ENCODE measurements around the gene FAM24A. TPM values are rescaled to one million over a fixed set of nuclear protein-coding genes. Genes with fewer than 3 reads are reported as not detected.

Gene FAM24A
- total RNA-seq, 1 experiment from 2014 or later = not detected

DNA sequence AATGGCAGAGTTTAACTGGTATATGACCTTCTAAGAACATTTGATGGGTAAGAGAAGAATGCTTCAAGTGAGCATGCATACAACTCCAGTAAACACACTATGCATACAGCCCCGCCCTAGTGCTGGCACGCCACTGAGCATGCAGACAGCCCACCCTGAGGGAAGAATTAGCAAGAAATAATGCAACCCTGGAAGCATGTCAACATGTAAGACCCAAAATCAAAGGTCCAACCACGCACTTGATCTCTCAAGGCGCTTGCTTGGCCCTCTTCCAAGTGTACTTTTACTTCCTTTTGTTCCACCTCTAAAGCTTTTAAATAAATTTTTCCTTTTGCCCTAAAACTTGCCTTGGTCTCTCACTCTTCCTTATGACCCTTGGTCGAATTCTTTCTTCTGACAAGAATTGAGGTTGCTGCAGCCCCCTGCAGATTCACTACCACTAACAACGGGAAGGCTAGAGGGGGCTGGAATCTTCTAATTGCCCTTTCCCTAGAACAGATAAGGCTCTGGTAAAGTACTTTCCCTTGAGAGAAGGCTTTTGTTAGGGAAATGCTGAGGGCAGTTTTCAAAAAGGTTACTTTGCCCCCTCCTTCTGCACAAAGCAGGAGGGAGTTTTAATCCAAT lies 34.5 kb upstream of the FAM24A start:
- Histone ChIP-seq H3K9me2 (replicated peaks; ENCODE audit: low read length) (no peaks in the 10 kb centered on the region), H3K27me3 (ENCODE audit: low read length) (no peaks in the 10 kb centered on the region), H3K9me3 (ENCODE audit: low read length) (no peaks in the 10 kb centered on the region), H3K9ac (ENCODE audit: low read length) (no peak overlapping the region), H3K4me1 (ENCODE audit: insufficient read depth, low read length) (peaks cover 23% of the 10 kb centered on the region), H3K79me2 (ENCODE audit: low read length) (peaks cover 75% of the 10 kb centered on the region), H3K27ac (ENCODE audit: low read length) (no peak overlapping the region), H3K4me3 (ENCODE audit: low read length) (no peak overlapping the region), H4K20me1 (ENCODE audit: low read length) (no peaks in the 10 kb centered on the region), H3K36me3 (ENCODE audit: low read depth, low read length) (no peaks in the 10 kb centered on the region; the same call in 1 of the 2 replicates), H2AFZ (ENCODE audit: low read length) (no peak overlapping the region), H3K4me2 (ENCODE audit: low read length) (no peak overlapping the region), H3F3A (ENCODE audit: low read length, unreplicated experiment) (no peaks in the 10 kb centered on the region)
- BruUV-seq (replicated peaks) = no TSS peak
- no peak for ATAC-seq
- no peak for DNase-seq
- intact Hi-C loops (cut with micrococcal nuclease) = no loop called here
- CTCF ChIA-PET = no interaction called here
- TF ChIP-seq EZH2 (IDR thresholded peaks at IDR 0.05; ENCODE audit: low read length, unreplicated experiment) = no peak
- TF ChIP-seq EZH2phosphoT487 (IDR thresholded peaks at IDR 0.05; ENCODE audit: borderline replicate concordance, low read length) = no peak
- POLR2A ChIA-PET (ENCODE audit: unreplicated experiment) = no interaction called here

DNA sequence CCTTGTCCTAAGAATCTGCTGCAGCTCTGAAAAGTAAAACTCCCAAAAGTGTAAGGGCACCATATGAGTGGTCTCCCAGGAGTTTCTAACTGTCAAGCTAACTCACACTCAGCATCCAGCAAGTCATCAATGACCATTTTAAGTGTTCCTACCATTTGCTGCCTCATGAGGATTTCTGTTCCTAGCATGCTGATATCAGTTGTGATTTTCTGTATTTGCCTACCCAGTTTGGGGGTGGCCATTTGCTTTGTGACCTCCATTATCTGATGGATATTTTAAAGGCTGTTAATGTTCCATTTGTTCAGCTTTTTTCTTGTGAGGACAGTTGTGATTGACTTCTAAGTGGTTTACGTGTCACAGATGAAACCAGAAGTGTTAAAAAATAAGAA lies 33.9 kb upstream of the FAM24A start:
- POLR2A ChIA-PET (ENCODE audit: unreplicated experiment) = no interaction called here

DNA sequence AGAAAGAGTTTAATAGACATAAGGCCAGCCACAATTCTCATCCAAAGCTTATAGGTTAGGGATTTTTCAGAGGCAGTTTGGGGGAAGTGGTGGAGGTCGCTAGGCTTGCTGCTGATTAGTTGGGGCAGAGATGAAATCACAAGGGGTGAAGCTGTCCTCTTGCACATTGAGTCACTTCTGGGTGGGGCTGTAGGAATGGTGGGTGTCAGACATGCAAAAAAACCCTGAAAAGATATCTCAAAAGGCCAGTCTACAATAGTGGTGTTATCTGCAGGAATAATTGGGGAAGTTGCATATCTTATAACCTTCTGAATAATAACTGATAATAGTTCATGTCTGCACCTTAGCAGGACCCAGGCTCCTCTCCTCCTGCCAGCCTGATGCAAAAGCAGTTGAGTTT lies 33.1 kb upstream of the FAM24A start:
- Histone ChIP-seq H3F3A (ENCODE audit: low read length, unreplicated experiment) (no peaks in the 10 kb centered on the region), H3K27me3 (ENCODE audit: low read length) (no peaks in the 10 kb centered on the region), H3K36me3 (ENCODE audit: low read depth, low read length) (no peaks in the 10 kb centered on the region; the same call in 1 of the 2 replicates), H3K79me2 (ENCODE audit: low read length) (peaks cover 78% of the 10 kb centered on the region), H2AFZ (ENCODE audit: low read length) (no peak overlapping the region), H3K27ac (ENCODE audit: low read length) (no peak overlapping the region), H3K9ac (ENCODE audit: low read length) (no peak overlapping the region), H4K20me1 (ENCODE audit: low read length) (no peaks in the 10 kb centered on the region), H3K9me3 (ENCODE audit: low read length) (no peaks in the 10 kb centered on the region), H3K4me2 (ENCODE audit: low read length) (peak overlapping the region; percentile 84), H3K4me3 (ENCODE audit: low read length) (peak overlapping the region; percentile 76; the same call in 1 of the 2 replicates), H3K4me1 (ENCODE audit: insufficient read depth, low read length) (peaks cover 24% of the 10 kb centered on the region), H3K9me2 (replicated peaks; ENCODE audit: low read length) (no peaks in the 10 kb centered on the region)
- CTCF ChIA-PET = no interaction called here
- ATAC-seq (no peak), DNase-seq (no peak)
- intact Hi-C loops (cut with micrococcal nuclease) = no loop called here
- POLR2A ChIA-PET (ENCODE audit: unreplicated experiment) = no interaction called here
- TF ChIP-seq, protein P1, sequence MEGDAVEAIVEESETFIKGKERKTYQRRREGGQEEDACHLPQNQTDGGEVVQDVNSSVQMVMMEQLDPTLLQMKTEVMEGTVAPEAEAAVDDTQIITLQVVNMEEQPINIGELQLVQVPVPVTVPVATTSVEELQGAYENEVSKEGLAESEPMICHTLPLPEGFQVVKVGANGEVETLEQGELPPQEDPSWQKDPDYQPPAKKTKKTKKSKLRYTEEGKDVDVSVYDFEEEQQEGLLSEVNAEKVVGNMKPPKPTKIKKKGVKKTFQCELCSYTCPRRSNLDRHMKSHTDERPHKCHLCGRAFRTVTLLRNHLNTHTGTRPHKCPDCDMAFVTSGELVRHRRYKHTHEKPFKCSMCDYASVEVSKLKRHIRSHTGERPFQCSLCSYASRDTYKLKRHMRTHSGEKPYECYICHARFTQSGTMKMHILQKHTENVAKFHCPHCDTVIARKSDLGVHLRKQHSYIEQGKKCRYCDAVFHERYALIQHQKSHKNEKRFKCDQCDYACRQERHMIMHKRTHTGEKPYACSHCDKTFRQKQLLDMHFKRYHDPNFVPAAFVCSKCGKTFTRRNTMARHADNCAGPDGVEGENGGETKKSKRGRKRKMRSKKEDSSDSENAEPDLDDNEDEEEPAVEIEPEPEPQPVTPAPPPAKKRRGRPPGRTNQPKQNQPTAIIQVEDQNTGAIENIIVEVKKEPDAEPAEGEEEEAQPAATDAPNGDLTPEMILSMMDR (conservative IDR thresholded peaks at IDR 0.05; ENCODE audit: low read depth, low read length) = no peak
- no peak for TF ChIP-seq EZH2phosphoT487 (IDR thresholded peaks at IDR 0.05; ENCODE audit: borderline replicate concordance, low read length)
- TF ChIP-seq EZH2 (IDR thresholded peaks at IDR 0.05; ENCODE audit: low read length, unreplicated experiment) = no peak
- no TSS peak for BruUV-seq (replicated peaks)

More for the DNA sequence above, 33.9 kb upstream of the FAM24A start:
- H3K9me2 ChIP-seq (replicated peaks; ENCODE audit: low read length) = no peaks in the 10 kb centered on the region
- H3K36me3 ChIP-seq (ENCODE audit: low read depth, low read length) = no peaks in the 10 kb centered on the region; the same call in 1 of the 2 replicates
- TF ChIP-seq, protein P1 (conservative IDR thresholded peaks at IDR 0.05; ENCODE audit: low read depth, low read length) = no peak
- TF ChIP-seq EZH2phosphoT487 (IDR thresholded peaks at IDR 0.05; ENCODE audit: borderline replicate concordance, low read length) (no peak), EZH2 (IDR thresholded peaks at IDR 0.05; ENCODE audit: low read length, unreplicated experiment) (no peak)
- CTCF ChIA-PET = no interaction called here
- no peak overlapping the region for H3K4me3 ChIP-seq (ENCODE audit: low read length)
- H3K9ac ChIP-seq (ENCODE audit: low read length) = no peak overlapping the region
- H4K20me1 ChIP-seq (ENCODE audit: low read length) = no peaks in the 10 kb centered on the region
- no peaks in the 10 kb centered on the region for H3K27me3 ChIP-seq (ENCODE audit: low read length)
- no peak overlapping the region for H3K4me2 ChIP-seq (ENCODE audit: low read length)
- peaks cover 78% of the 10 kb centered on the region for H3K79me2 ChIP-seq (ENCODE audit: low read length)
- intact Hi-C loops (cut with micrococcal nuclease) = no loop called here
- ATAC-seq (no peak), DNase-seq (no peak)
- H3F3A ChIP-seq (ENCODE audit: low read length, unreplicated experiment) = no peaks in the 10 kb centered on the region
- H3K9me3 ChIP-seq (ENCODE audit: low read length) = no peaks in the 10 kb centered on the region
- no TSS peak for BruUV-seq (replicated peaks)
- no peak overlapping the region for H2AFZ ChIP-seq (ENCODE audit: low read length)
- H3K27ac ChIP-seq (ENCODE audit: low read length) = no peak overlapping the region
- H3K4me1 ChIP-seq (ENCODE audit: insufficient read depth, low read length) = peaks cover 24% of the 10 kb centered on the region
